RWPE2 (cell line): ENCODE measurements around the gene TNRC6B.
"Not testable (repeated sequence)": the region's sequence is repeated elsewhere in the genome, so short reads cannot be mapped to it uniquely, and the experiment has no call there.

Source experiments
- ATAC-seq: fragments of 200-7000 bp; cut with Tn5 transposase; 3 replicates; pipeline ENCODE4 v1.9.1; 2021; ENCODE audit warnings: low read depth
- DNase-seq: peaks from one replicate; pipeline ENCODE4 v3.0.0-alpha.2; 2020; ENCODE audit warnings: low spot score
- H3K27ac ChIP-seq: fragments of 450-650 bp; 2 replicates; pipeline ENCODE4 v1.5.1; 2017; ENCODE audit warnings: mild to moderate bottlenecking; ENCODE audit not compliant: poor library complexity, severe bottlenecking
- H3K27me3 ChIP-seq: fragments of 250-450 bp; sonication (Bioruptor Pico); 2 replicates; pipeline ENCODE4 v1.5.1; 2021; ENCODE audit warnings: mild to moderate bottlenecking, moderate library complexity; ENCODE audit not compliant: insufficient read depth, poor library complexity, severe bottlenecking
- H3K36me3 ChIP-seq: fragments of 250-450 bp; sonication (Bioruptor Pico); 2 replicates; pipeline ENCODE4 v1.5.1; 2020; ENCODE audit warnings: low read depth, mild to moderate bottlenecking, moderate library complexity
- H3K4me1 ChIP-seq: fragments of 250-450 bp; sonication (Bioruptor Pico); 2 replicates; pipeline ENCODE4 v1.5.1; 2021; ENCODE audit warnings: mild to moderate bottlenecking, moderate library complexity; ENCODE audit not compliant: insufficient read depth, poor library complexity, severe bottlenecking
- H3K4me3 ChIP-seq: fragments of 250-450 bp; sonication (Bioruptor Pico); 2 replicates; pipeline ENCODE4 v1.5.1; 2021; ENCODE audit warnings: mild to moderate bottlenecking, moderate library complexity; ENCODE audit not compliant: severe bottlenecking
- H3K9me3 ChIP-seq: fragments of 250-450 bp; sonication (Bioruptor Pico); 2 replicates; pipeline ENCODE4 v1.5.1; 2021; ENCODE audit warnings: mild to moderate bottlenecking, moderate library complexity; ENCODE audit not compliant: severe bottlenecking
- TF ChIP-seq, protein P1 (sequence below): fragments of 450-650 bp; IDR thresholded peaks from one replicate; pipeline ENCODE4 v1.5.1; 2017; ENCODE audit warnings: mild to moderate bottlenecking, moderate library complexity; ENCODE audit not compliant: poor library complexity, severe bottlenecking

Gene TNRC6B

DNA sequence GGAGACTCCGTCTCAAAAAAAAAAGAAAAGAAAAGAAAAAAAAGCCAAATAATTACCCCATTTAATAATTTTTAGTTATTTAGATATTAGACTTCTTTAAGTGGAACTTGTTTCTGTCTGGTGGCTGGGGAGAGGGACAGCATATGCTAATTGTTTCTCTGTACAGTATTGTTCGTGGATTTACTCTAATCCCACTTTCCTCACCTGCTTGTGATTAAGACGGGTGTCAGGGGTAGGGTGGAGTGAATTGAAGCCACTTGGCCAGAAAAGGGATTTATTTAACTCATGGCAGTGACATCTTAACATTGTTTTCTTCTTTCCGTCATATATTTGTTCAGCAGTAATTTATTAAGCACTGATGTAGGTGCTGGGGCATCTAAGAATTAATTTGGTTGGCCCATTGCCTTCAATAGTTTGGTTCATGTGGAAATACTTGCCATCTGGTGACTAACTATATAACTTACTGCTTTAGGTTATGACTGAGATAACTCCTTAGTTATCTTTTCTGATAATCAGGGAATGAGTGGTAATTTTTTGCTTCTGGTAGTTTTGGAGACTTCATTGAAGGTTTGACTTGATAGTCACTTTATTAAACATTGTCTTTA lies 4.6 kb downstream of the TNRC6B start:
- Histone ChIP-seq H3K27me3 (no peaks in the 10 kb centered on the region), H3K4me1 (peaks cover 33% of the 10 kb centered on the region), H3K4me3 (no peak overlapping the region), H3K27ac (peak overlapping the region; percentile 40), H3K36me3 (no peaks in the 10 kb centered on the region), H3K9me3 (no peaks in the 10 kb centered on the region)
- TF ChIP-seq, protein P1, sequence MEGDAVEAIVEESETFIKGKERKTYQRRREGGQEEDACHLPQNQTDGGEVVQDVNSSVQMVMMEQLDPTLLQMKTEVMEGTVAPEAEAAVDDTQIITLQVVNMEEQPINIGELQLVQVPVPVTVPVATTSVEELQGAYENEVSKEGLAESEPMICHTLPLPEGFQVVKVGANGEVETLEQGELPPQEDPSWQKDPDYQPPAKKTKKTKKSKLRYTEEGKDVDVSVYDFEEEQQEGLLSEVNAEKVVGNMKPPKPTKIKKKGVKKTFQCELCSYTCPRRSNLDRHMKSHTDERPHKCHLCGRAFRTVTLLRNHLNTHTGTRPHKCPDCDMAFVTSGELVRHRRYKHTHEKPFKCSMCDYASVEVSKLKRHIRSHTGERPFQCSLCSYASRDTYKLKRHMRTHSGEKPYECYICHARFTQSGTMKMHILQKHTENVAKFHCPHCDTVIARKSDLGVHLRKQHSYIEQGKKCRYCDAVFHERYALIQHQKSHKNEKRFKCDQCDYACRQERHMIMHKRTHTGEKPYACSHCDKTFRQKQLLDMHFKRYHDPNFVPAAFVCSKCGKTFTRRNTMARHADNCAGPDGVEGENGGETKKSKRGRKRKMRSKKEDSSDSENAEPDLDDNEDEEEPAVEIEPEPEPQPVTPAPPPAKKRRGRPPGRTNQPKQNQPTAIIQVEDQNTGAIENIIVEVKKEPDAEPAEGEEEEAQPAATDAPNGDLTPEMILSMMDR, result no peak
- DNase-seq (no peak), ATAC-seq (no peak)

DNA sequence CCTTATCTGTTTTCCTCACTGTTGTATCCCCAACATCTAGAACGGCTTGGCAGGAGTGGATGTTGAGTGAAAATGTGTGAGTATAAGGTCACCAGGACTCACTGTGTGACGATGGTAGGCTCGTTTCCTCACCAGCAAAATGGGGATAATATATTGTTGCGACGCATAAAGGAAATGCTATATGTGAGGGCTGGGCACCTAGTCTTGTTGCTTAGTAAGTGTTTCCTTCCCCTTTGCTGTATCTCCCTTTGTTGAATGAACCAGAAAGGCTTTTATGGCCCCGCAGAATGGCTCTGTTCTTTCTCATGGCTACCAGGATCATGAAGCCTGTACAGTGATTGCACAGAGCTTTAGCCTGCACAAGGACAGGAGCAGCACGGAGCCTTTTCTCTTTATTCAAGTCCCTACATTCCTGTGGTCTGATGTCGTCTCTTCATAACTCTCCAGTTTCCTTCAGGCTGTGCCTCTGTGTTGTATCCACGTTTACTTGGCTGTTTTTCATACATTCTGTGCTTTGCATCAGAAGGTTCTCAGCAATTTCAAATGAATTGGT lies 5.4 kb downstream of the TNRC6B start:
- Histone ChIP-seq H3K9me3 (no peaks in the 10 kb centered on the region), H3K27ac (peak overlapping the region; percentile 40), H3K4me1 (peaks cover 33% of the 10 kb centered on the region), H3K4me3 (no peak overlapping the region), H3K27me3 (no peaks in the 10 kb centered on the region), H3K36me3 (no peaks in the 10 kb centered on the region)
- ATAC-seq (peak; percentile 73), DNase-seq (no peak)
- TF ChIP-seq, protein P1, result no peak

DNA sequence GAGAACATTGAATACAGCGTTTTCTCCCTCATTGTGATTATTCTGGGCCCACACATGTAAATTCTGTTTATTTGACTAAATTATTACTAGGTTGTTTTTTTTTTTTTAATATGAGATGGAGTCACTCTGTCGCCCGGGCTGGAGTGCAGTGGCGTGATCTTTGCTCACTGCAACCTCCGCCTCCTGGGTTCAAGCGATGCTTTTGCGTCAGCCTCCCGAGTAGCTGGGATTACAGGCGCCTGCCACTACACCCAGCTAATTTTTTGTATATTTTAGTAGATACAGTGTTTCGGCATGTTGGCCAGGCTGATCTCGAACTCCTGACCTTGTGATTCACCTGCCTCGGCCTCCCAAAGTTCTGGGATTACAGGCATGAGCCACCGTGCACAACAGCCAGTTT lies 5.9 kb downstream of the TNRC6B start:
- not testable (repeated sequence) for H3K27me3 ChIP-seq, ATAC-seq, H3K9me3 ChIP-seq, H3K36me3 ChIP-seq, DNase-seq, H3K4me3 ChIP-seq
- peaks cover 33% of the 10 kb centered on the region for H3K4me1 ChIP-seq
- H3K27ac ChIP-seq, result peak overlapping the region; percentile 40

DNA sequence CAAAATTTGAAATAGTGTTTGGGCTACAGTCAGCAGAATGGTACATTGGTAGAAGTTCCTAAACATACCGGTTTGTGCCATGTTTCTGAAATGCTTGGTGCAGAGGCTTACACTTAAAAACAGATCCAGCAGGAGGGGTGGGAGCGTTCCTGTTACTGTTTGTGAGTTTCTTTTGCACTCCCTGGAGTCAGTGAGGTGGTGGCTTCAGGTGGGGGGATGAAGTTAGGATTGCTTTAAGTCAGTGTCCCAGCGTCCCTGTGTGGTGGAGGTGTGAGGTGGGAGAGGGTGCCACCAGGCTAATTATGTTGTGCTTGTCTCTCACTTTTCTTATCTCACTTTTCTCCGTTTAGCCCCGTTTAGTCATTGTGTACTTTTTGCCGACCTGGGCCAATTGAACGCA lies 9.7 kb downstream of the TNRC6B start:
- Histone ChIP-seq H3K27ac (no peak overlapping the region), H3K27me3 (no peaks in the 10 kb centered on the region), H3K4me3 (no peak overlapping the region), H3K36me3 (no peaks in the 10 kb centered on the region), H3K9me3 (peaks cover 2% of the 10 kb centered on the region), H3K4me1 (peaks cover 16% of the 10 kb centered on the region)
- ATAC-seq (no peak), DNase-seq (no peak)
- TF ChIP-seq, protein P1, result no peak

DNA sequence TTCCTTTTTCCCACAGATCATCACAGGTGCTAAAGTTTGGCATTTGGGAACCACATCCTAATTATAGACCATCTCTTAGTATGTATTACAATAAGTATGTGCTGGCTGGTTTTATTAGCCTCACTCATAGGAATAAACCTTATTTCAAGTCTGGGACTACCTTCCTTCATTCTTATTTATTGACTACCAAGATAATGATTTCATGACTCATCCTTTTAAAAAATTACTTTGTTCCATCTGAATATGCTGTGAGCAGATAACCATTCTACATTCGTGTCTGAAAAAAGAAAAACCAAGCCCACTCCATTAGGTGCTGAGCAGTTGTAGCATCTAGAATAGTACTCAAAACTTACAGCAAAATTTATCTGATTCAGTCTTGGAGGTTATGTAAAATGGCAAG lies 12.3 kb downstream of the TNRC6B start:
- no peak overlapping the region for H3K4me3 ChIP-seq
- peaks cover 2% of the 10 kb centered on the region for H3K9me3 ChIP-seq
- no peak overlapping the region for H3K27ac ChIP-seq
- TF ChIP-seq, protein P1, result no peak
- H3K4me1 ChIP-seq, result peaks cover 13% of the 10 kb centered on the region
- DNase-seq (no peak), ATAC-seq (peak; percentile 29; the same call in 1 of the 3 replicates)
- H3K27me3 ChIP-seq, result no peaks in the 10 kb centered on the region
- no peaks in the 10 kb centered on the region for H3K36me3 ChIP-seq
